ENCODE data around the gene STAT5B.

DNA sequence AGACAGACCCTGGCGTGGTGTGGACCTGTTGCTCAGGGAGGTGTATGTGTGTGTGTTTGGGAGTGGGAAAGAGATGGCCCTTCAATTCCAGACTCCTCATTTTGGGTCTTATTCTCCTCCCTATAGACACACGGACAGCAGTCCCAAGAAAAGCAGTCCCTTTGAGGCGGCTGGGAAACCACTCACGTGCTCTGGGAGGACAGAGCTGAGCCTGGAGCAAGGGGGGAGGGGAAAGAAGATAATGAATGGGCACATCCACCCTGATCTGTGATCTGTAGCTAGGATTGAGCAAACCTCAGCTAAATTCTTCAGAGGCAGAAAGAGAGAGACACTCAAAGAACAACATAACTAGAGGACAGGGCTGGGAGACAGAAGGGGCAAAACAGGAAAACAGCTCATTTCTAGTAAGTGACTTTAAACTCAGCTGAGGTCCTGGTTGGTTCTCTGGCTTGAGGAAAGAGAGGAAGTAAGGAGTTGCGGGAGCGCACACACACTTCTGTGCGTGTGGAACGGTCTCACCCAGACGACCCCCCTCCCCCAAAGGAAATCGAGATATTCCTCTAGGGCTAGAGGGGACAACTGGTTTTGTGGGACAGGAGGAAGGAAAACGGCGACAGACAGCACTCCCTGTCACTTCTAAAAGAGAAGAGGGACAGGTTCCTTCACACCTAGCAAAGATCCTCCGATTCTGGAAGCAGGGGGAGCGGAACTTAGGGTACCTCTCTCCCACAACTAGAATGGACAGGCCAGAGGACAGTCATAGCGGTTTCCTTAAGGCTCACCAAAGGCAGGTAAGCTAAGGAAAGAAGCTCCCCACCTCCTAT lies 122.1 kb downstream of the STAT5B start:
- TF ChIP-seq FOXP2 (optimal IDR thresholded peaks at IDR 0.05; ENCODE audit: borderline replicate concordance, extremely low read depth, extremely low read length, insufficient read depth) (no peak), SIN3A (IDR thresholded peaks at IDR 0.05; ENCODE audit: borderline replicate concordance, insufficient read depth, low read length) (no peak), TAF1 (IDR thresholded peaks at IDR 0.05; ENCODE audit: borderline replicate concordance, insufficient read depth, low read length) (no peak), POLR2AphosphoS5 (IDR thresholded peaks at IDR 0.05; ENCODE audit: low read depth, low read length) (no peak)
